Measurements from ENCODE around the gene ANKRD52. TPM values are rescaled to one million over a fixed set of nuclear protein-coding genes. Genes with fewer than 3 reads are reported as not detected.

Gene ANKRD52
- total RNA-seq, 1 experiment from 2014 or later: 67.5 TPM

GRCh38 chr12:56293795-56294194, 35.6 kb upstream of the ANKRD52 start:
- ChIA-PET CTCF (interaction anchor here (0.5 kb wide), 1 partner anchor 43 kb away, joined by 4 read pairs; no protein-coding TSS in a partner anchor), POLR2A (no interaction called here)
- no peak for ATAC-seq
- Histone ChIP-seq H3K4me3 (ENCODE audit: low read depth in 2 of 2, low read length in 2 of 2) (no peak overlapping the region), H3K4me1 (ENCODE audit: control insufficient read depth, insufficient read depth, low read length) (no peaks in the 10 kb centered on the region), H3K27ac (ENCODE audit: low read length) (no peak overlapping the region), H3K27me3 (ENCODE audit: control insufficient read depth, insufficient read depth, low read length) (no peaks in the 10 kb centered on the region), H3K9me3 (ENCODE audit: control insufficient read depth, insufficient read depth, low read depth, low read length) (no peaks in the 10 kb centered on the region), H3K36me3 (ENCODE audit: control insufficient read depth, insufficient read depth, low read length) (peaks cover 4% of the 10 kb centered on the region; the same call in 1 of the 2 replicates)
- no peak for DNase-seq (ENCODE audit: low read depth, low spot score)
- in situ Hi-C loops (cut with HindIII; ENCODE audit: low pct_unique_long_range_greater_than_20kb, low sequenced_read_pairs): no loop called here
- intact Hi-C loops (cut with micrococcal nuclease; ENCODE audit: unreplicated experiment): no loop called here
- BruUV-seq (replicated peaks): no TSS peak
- TF ChIP-seq POLR2AphosphoS5 (IDR thresholded peaks at IDR 0.05; ENCODE audit: low read depth, low read length) (no peak), REST (IDR thresholded peaks at IDR 0.05; ENCODE audit: insufficient read depth in 1 of 2, low read depth in 2 of 2, low read length in 1 of 2) (no peak)
- TF ChIP-seq, protein P1, sequence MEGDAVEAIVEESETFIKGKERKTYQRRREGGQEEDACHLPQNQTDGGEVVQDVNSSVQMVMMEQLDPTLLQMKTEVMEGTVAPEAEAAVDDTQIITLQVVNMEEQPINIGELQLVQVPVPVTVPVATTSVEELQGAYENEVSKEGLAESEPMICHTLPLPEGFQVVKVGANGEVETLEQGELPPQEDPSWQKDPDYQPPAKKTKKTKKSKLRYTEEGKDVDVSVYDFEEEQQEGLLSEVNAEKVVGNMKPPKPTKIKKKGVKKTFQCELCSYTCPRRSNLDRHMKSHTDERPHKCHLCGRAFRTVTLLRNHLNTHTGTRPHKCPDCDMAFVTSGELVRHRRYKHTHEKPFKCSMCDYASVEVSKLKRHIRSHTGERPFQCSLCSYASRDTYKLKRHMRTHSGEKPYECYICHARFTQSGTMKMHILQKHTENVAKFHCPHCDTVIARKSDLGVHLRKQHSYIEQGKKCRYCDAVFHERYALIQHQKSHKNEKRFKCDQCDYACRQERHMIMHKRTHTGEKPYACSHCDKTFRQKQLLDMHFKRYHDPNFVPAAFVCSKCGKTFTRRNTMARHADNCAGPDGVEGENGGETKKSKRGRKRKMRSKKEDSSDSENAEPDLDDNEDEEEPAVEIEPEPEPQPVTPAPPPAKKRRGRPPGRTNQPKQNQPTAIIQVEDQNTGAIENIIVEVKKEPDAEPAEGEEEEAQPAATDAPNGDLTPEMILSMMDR (IDR thresholded peaks at IDR 0.05): no peak

DNA sequence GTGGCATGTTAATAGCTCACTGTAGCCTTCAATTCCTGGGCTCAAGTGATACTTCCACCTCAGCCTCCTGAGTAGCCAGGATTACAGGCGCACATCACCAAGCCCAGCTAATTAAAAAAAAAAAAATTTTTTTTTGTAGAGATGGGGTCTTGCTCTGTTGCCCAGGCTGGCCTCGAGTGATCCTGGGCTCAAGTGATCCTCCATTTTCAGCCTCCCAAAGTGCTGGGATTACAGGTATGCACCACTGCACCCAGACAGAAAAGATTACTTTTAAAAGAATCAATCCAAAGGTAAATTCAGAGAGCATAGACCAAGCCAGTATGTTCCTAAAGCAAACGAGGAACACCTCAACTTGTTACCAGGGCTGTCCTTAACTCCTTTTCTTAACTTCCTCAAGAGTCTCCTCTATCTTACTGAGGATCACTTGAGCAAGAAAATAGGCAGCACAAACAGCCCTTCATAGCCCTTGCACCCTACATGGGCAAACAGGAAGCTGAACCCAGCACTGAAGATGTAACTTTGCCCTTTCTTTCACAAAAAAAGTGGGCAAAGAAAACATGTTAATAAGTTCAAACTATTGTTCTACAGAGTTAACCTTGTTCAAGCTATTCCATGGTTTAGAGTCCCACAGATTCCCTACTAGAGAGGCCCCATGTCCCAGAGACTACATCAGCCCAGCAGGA, 30.7 kb upstream of the ANKRD52 start:
- TF ChIP-seq TCF7L2 (IDR thresholded peaks at IDR 0.05; ENCODE audit: low read depth, low read length) (no peak), POLR2AphosphoS5 (IDR thresholded peaks at IDR 0.05; ENCODE audit: low read depth, low read length) (no peak), REST (IDR thresholded peaks at IDR 0.05; ENCODE audit: insufficient read depth in 1 of 2, low read depth in 2 of 2, low read length in 1 of 2) (no peak), SIN3A (IDR thresholded peaks at IDR 0.05; ENCODE audit: borderline replicate concordance, insufficient read depth, low read depth, low read length) (no peak)
- TF ChIP-seq, protein P1 (IDR thresholded peaks at IDR 0.05): no peak
- POLR2A ChIA-PET: no interaction called here
- H3K4me3 ChIP-seq (ENCODE audit: low read depth in 2 of 2, low read length in 2 of 2): no peak overlapping the region
- H3K36me3 ChIP-seq (ENCODE audit: control insufficient read depth, insufficient read depth, low read length): peaks cover 11% of the 10 kb centered on the region
- ATAC-seq (no peak), DNase-seq (ENCODE audit: low read depth, low spot score) (no peak)
- intact Hi-C loops (cut with micrococcal nuclease; ENCODE audit: unreplicated experiment): no loop called here
- no peak overlapping the region for H3K27ac ChIP-seq (ENCODE audit: low read length)
- no TSS peak for BruUV-seq (replicated peaks)
- H3K4me1 ChIP-seq (ENCODE audit: control insufficient read depth, insufficient read depth, low read length): no peaks in the 10 kb centered on the region
- in situ Hi-C loops (cut with HindIII; ENCODE audit: low pct_unique_long_range_greater_than_20kb, low sequenced_read_pairs): no loop called here
- H3K27me3 ChIP-seq (ENCODE audit: control insufficient read depth, insufficient read depth, low read length): no peaks in the 10 kb centered on the region
- H3K9me3 ChIP-seq (ENCODE audit: control insufficient read depth, insufficient read depth, low read depth, low read length): no peaks in the 10 kb centered on the region
- CTCF ChIA-PET: interaction anchor here (0.7 kb wide), 1 partner anchor 13 kb away, joined by 3 read pairs; no protein-coding TSS in a partner anchor
